Kidney (tissue), 14 donors: ENCODE measurements around the gene SH3D19. TPM values are rescaled to one million over a fixed set of nuclear protein-coding genes. Genes with fewer than 3 reads are reported as not detected.

Experiments
- DNase-seq, 5 donors: peaks; one replicate each; pipeline ENCODE4 v3.0.0-alpha.2; 2013 to 2020
- FAIRE-seq: peaks from 2 replicates; lab custom pipeline; 2012; peaks lifted over from hg19 to GRCh38; lab: Jason Lieb, UNC
- H3K27ac ChIP-seq, 2 donors: one replicate each; pipeline ENCODE4 v1.7.0; 2013; ENCODE audit warnings: low read depth in 2 of 2, low read length in 2 of 2, inconsistent platforms in 1 of 2
- H3K27me3 ChIP-seq: one replicate; pipeline ENCODE4 v1.7.1; 2013; ENCODE audit warnings: low read length, inconsistent platforms; ENCODE audit not compliant: control insufficient read depth, insufficient read depth
- H3K36me3 ChIP-seq, 3 donors: one replicate each; pipeline versions ENCODE4 v1.7.0 to v1.7.1; 2013; ENCODE audit warnings: low read length in 3 of 3, control low read depth in 1 of 3, inconsistent platforms in 1 of 3; ENCODE audit not compliant: insufficient read depth in 3 of 3, control insufficient read depth in 2 of 3
- H3K4me1 ChIP-seq, 3 donors: one replicate each; pipeline versions ENCODE4 v1.7.0 to v1.7.1; 2013; ENCODE audit warnings: low read length in 3 of 3, inconsistent platforms in 1 of 3, low read depth in 1 of 3; ENCODE audit not compliant: control insufficient read depth in 2 of 3, insufficient read depth in 2 of 3
- H3K4me3 ChIP-seq, 3 donors: one replicate each; pipeline versions ENCODE4 v1.7.0 to v1.8.1; 2013; ENCODE audit warnings: low read length in 3 of 3, control low read depth in 1 of 3, inconsistent platforms in 1 of 3
- H3K9ac ChIP-seq, 3 donors: one replicate each; pipeline versions ENCODE4 v1.7.0 to v1.7.1; 2013; ENCODE audit warnings: low read length in 3 of 3, control low read depth in 1 of 3, inconsistent platforms in 1 of 3
- H3K9me3 ChIP-seq, 3 donors: one replicate each; pipeline versions ENCODE4 v1.7.0 to v1.7.1; 2013; ENCODE audit warnings: low read length in 3 of 3, control low read depth in 1 of 3, inconsistent platforms in 1 of 3; ENCODE audit not compliant: control insufficient read depth in 2 of 3, insufficient read depth in 1 of 3
- intact Hi-C: fragments of 100-400 bp; cut with DNase I; formaldehyde crosslinking; loops from one replicate; pipeline ENCODE4 v1.11.1; 2022
- polyA plus RNA-seq: library from polyadenylated mRNA; stranded (reverse); fragments of 350-450 nt; fragmentation: Illumina TruSeq; extraction: RNeasy Lipid Tissue Mini Kit (QIAGEN cat#74804); gene quantifications from one replicate; pipeline ENCODE4 v1.2.3, GENCODE V29; 2014; ENCODE audit warnings: low read depth, low replicate concordance; ENCODE audit not compliant: insufficient read depth
- total RNA-seq: library from RNA; stranded (reverse); fragmentation: NEBNext Ultra II Directional; extraction: Animal tissue kit (Norgen Biotek cat#: 25700); gene quantifications from one replicate; pipeline ENCODE4 v1.2.1, GENCODE V29; 2021
- TF ChIP-seq, protein P1 (sequence below): IDR thresholded peaks from 3 replicates; pipeline ENCODE4 v1.5.1; 2012; ENCODE audit warnings: mild to moderate bottlenecking, moderate library complexity, borderline replicate concordance; ENCODE audit not compliant: insufficient read depth; ENCODE audit errors: extremely low read depth
- donor health status: control.
- donor health status: control.
- donor health status: control.
- donor health status: control.
- donor health status: control.
- donor health status: DM: yes; HTN: yes; CAD: no.
- donor health status: Normal renal cell carcinoma (clear cell type).

The SH3D19 gene
- total and polyA plus RNA-seq, 2 donors from 2014 or later, result 13.6 to 36.8 TPM

DNA sequence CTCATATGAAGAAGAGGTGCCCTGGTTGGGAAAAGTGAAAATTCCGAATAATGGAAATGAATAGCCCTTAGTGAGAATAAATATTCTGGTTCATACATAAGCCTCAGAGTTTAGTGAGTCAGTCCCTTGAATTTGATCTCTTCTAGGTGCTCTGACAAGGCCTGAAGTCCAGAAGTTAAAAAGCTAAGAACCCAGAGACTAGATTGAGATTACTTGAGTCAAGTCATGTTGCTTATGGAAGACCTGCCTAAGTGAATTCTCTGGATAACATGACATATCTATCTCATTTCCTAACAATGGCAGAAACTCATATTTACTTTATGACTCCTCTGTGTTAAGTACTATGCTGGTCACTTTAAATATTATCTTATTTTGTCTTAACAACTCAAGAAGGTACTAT is 58.9 kb downstream of the SH3D19 start:
- Histone ChIP-seq H3K9ac (no peak overlapping the region), H3K9me3 (no peaks in the 10 kb centered on the region), H3K36me3 (peaks cover 0 to 2% (median 0%) of the 10 kb centered on the region in 3 donors), H3K4me3 (no peak overlapping the region), H3K27me3 (no peaks in the 10 kb centered on the region), H3K4me1 (peaks cover 0 to 5% (median 3%) of the 10 kb centered on the region in 3 donors), H3K27ac (no peak overlapping the region)
- intact Hi-C loops, result no loop called here
- TF ChIP-seq, protein P1, sequence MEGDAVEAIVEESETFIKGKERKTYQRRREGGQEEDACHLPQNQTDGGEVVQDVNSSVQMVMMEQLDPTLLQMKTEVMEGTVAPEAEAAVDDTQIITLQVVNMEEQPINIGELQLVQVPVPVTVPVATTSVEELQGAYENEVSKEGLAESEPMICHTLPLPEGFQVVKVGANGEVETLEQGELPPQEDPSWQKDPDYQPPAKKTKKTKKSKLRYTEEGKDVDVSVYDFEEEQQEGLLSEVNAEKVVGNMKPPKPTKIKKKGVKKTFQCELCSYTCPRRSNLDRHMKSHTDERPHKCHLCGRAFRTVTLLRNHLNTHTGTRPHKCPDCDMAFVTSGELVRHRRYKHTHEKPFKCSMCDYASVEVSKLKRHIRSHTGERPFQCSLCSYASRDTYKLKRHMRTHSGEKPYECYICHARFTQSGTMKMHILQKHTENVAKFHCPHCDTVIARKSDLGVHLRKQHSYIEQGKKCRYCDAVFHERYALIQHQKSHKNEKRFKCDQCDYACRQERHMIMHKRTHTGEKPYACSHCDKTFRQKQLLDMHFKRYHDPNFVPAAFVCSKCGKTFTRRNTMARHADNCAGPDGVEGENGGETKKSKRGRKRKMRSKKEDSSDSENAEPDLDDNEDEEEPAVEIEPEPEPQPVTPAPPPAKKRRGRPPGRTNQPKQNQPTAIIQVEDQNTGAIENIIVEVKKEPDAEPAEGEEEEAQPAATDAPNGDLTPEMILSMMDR, result no peak
- FAIRE-seq, result no peak
- DNase-seq, result no peak

DNA sequence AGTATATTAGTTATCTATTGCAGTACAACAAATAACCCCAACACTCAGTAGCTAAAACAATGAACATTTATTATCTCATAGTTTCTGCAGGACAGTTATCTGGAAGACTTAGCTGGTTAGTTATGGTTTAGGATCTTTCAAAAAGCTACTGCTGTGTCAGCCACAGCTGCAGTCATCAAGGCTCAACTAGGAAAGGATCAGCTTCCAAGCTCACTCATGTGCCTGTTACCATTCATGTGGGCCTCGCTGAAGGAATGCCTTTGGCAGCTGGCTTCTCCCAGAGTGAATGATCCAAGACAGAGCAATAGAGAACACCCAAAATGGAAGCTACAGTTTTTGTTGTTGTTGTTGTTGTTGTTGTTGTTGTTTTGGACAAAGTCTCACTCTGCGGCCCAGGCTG is 62.0 kb downstream of the SH3D19 start:
- TF ChIP-seq, protein P1, result no peak
- Histone ChIP-seq H3K9ac (no peak overlapping the region), H3K27me3 (no peaks in the 10 kb centered on the region), H3K4me1 (peaks cover 0 to 5% (median 3%) of the 10 kb centered on the region in 3 donors), H3K9me3 (no peaks in the 10 kb centered on the region), H3K27ac (no peak overlapping the region), H3K4me3 (no peak overlapping the region), H3K36me3 (peaks cover 0 to 2% (median 0%) of the 10 kb centered on the region in 3 donors)
- FAIRE-seq, result no peak
- intact Hi-C loops, result no loop called here
- DNase-seq, result no peak

DNA sequence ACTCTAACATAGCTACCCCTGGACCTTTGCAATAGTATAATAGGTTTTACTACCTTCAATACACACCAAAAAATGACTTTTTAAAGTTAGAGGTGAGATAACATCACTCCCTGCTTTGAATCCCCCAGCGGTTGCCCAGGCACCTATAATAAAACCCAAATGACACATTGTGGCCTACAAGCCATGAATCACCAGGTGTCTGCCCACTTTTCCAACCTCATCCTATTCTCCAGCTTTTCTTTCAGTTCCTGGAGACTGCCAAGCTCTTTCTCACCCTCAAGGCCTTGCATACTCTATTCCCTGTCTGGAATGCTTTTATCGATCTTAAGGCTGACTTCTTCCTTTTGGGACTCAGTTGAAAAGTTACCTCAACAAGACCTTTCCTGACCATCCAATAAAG is 64.9 kb downstream of the SH3D19 start:
- no peak for DNase-seq
- Histone ChIP-seq H3K9me3 (no peaks in the 10 kb centered on the region), H3K27ac (no peak overlapping the region), H3K9ac (no peak overlapping the region), H3K36me3 (no peaks in the 10 kb centered on the region), H3K4me1 (peaks cover 0 to 3% (median 3%) of the 10 kb centered on the region in 3 donors), H3K4me3 (no peak overlapping the region), H3K27me3 (no peaks in the 10 kb centered on the region)
- TF ChIP-seq, protein P1, result no peak
- no peak for FAIRE-seq
- intact Hi-C loops, result no loop called here

DNA sequence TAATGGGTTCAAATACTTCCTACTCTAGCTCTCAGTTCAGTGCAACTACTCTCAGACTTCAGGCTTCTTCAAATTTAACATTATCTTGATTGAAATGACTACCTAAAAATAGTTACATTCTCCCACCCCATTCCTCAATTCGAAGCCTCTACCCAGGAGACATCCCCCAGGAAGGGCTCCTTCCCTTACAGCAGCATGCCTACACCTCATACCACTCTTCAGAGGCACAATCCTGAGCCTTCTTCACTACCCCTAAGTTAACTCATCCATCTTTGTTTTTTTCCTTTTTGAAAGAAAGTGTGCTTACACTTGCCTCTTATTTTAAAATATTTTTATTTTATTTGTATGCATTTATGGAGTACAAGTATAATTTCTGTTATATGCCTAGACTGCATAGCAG is 65.7 kb downstream of the SH3D19 start:
- DNase-seq (no peak), FAIRE-seq (no peak)
- TF ChIP-seq, protein P1, result no peak
- no peaks in the 10 kb centered on the region for H3K9me3 ChIP-seq
- H3K36me3 ChIP-seq, result no peaks in the 10 kb centered on the region
- H3K9ac ChIP-seq, result no peak overlapping the region
- no peak overlapping the region for H3K27ac ChIP-seq
- peaks cover 0 to 3% (median 3%) of the 10 kb centered on the region in 3 donors for H3K4me1 ChIP-seq
- no peak overlapping the region for H3K4me3 ChIP-seq
- H3K27me3 ChIP-seq, result no peaks in the 10 kb centered on the region
- intact Hi-C loops, result no loop called here
